ENCODE results near the gene HMCN2.
"Not testable (repeated sequence)": the region's sequence is repeated elsewhere in the genome, so short reads cannot be mapped to it uniquely, and the experiment has no call there.

Gene HMCN2

GRCh38 chr9:130237076-130237475 is 28.5 kb upstream of the HMCN2 start:
- in situ Hi-C loops (cut with MboI; ENCODE audit: low sequenced_read_pairs), result loop anchor here (5.0 to 25.0 kb wide), 2 partner anchors 125 to 350 kb away; no protein-coding TSS in a partner anchor

GRCh38 chr9:130237763-130238524 is 27.6 kb upstream of the HMCN2 start:
- in situ Hi-C loops (cut with MboI; ENCODE audit: low sequenced_read_pairs), result loop anchor here (5.0 to 25.0 kb wide), 2 partner anchors 126 to 351 kb away; no protein-coding TSS in a partner anchor

- in situ Hi-C loops (cut with MboI; ENCODE audit: low sequenced_read_pairs), result loop anchor here (5.0 to 25.0 kb wide), 2 partner anchors 127 to 352 kb away; no protein-coding TSS in a partner anchor
These were observed 26.2 kb upstream of the HMCN2 start for GRCh38 chr9:130239363-130239695.

- in situ Hi-C loops (cut with MboI; ENCODE audit: low sequenced_read_pairs), result loop anchor here (5.0 to 25.0 kb wide), 2 partner anchors 127 to 352 kb away; no protein-coding TSS in a partner anchor
These were observed 25.8 kb upstream of the HMCN2 start for GRCh38 chr9:130239741-130240241.

DNA sequence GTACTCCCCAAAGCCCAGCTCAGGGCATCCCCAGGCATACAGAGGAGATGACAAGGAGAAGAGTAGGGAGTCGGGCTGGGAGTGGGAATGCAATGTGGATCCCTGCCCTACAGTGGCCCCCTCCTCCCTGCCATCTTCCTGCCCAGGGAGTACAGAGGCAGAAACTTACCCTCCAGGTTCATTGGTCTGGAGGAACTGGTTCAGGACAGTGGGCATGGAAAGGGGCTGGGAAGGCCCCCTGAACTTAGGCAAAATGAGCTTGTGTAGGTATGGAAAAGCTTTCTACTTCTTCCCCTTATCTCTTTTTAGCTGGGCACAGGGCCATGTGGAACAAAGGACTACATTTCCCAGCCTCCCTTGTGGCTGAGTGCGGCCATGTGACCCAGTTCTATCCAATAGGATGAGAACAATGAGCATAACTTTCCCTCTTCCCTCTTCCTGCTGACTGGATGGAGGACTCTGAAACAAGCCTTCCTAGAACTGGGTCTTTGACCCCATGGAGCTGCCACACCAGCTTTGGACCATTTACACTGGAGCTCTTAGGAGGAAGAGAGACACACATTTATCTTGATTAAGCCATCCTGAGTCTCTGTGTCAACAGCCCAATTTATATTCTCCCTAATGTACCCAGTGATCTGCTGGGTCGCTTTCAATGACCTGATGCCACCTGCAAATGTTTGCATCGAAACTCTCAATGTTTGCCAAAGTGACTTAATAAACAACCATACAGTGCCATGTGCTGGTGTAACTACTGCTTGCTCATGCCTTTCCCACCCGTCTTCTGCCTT is 25.0 kb upstream of the HMCN2 start:
- in situ Hi-C loops (cut with MboI; ENCODE audit: low sequenced_read_pairs), result loop anchor here (25.0 kb wide), 1 partner anchor 353 kb away; no protein-coding TSS in a partner anchor

DNA sequence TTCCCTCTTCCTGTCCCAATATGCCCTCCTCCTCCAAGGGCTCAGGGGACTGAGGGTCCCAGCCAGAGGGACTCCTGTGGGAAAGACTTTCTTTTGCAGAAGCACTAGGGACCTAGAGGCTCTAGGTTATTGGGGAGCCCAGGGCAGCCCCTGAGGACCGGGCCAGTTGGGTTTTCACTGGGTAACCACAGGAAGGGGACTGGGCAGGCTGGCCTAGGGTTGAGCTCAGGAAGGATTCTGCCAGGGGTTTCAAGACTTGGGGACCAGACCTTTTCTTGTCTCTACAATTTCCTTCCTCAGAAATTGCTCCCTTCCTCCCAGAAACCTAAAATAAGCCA is 24.4 kb upstream of the HMCN2 start:
- in situ Hi-C loops (cut with MboI; ENCODE audit: low sequenced_read_pairs), result loop anchor here (25.0 kb wide), 1 partner anchor 354 kb away; no protein-coding TSS in a partner anchor

- in situ Hi-C loops (cut with MboI; ENCODE audit: low sequenced_read_pairs), result loop anchor here (25.0 kb wide), 1 partner anchor 355 kb away; no protein-coding TSS in a partner anchor
These were observed 23.1 kb upstream of the HMCN2 start for GRCh38 chr9:130242270-130243014.

GRCh38 chr9:130243015-130243881 is 22.3 kb upstream of the HMCN2 start:
- in situ Hi-C loops (cut with MboI; ENCODE audit: low sequenced_read_pairs), result loop anchor here (25.0 kb wide), 1 partner anchor 356 kb away; no protein-coding TSS in a partner anchor

GRCh38 chr9:130243882-130244170 is 21.7 kb upstream of the HMCN2 start:
- in situ Hi-C loops (cut with MboI; ENCODE audit: low sequenced_read_pairs), result loop anchor here (25.0 kb wide), 1 partner anchor 357 kb away; no protein-coding TSS in a partner anchor

DNA sequence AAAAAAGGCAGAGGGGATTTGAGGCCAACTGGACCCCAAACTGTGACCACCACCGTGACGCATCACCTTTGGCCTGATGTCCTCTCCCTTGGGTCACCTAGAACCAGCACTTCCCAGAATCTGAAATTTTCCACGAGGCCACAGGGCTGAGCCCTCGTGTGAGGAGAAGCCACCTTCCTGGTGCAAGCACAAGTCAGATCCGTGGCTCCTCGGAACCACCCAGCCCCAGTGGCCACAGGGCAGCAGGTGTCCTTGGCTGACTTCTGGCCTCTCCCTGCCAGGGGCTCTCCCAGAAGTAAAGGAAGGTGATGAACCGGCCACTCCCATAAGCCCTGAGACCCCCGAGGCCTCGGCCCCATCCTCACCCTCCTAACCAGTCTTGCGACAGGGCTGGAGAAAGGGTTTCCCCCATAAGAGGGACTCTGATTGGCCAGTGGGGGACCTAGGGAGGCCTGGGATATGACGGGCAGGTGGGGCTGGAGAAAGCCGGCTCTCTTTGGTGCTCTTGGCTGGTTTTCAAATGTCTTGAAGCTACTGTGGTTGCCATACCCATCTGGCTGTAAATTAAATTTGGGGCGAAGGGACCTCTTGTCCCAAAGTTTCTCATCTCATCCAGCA is 20.9 kb upstream of the HMCN2 start:
- in situ Hi-C loops (cut with MboI; ENCODE audit: low sequenced_read_pairs), result loop anchor here (25.0 kb wide), 1 partner anchor 357 kb away; no protein-coding TSS in a partner anchor

DNA sequence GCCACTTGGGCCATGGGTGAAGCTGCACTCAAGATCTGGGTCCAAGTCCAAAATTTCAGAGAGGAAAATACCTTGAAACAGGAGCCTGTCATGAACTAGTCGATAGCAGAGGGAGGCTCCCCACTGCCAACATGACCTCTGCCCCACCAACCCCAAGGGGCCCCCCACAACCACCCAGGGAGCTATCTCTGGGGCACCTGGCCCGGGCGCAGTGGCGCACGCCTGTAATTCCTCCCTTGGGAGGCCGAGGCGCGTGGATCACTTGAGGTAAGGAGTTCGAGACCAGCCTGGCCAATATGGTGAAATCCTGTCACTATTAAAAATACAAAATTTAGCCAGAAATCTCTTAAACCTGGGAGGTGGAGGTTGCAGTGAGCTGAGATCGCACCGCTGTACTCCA is 20.1 kb upstream of the HMCN2 start:
- in situ Hi-C loops (cut with MboI; ENCODE audit: low sequenced_read_pairs), result loop anchor here (25.0 kb wide), 1 partner anchor 358 kb away; no protein-coding TSS in a partner anchor

DNA sequence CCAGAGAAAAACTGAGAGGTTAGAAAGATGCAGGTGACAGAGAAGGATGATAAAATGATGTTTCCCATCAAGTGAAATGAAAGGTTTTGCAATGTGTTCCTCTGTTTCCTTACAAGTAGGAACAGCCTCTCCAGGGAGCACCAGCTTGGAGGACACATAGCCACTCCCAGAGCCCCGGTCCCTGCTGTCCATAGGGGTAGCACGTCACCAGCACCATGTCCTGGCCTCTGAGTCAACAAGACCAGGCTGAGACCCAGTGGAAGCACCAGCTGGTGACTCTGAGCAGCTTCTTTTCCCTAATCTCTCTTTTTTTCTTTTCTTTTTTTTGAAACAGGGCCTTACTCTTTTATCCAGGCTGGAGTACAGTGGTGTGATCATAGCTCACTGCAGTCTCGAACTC is 19.4 kb upstream of the HMCN2 start:
- in situ Hi-C loops (cut with MboI; ENCODE audit: low sequenced_read_pairs), result loop anchor here (25.0 kb wide), 1 partner anchor 359 kb away; no protein-coding TSS in a partner anchor

- in situ Hi-C loops (cut with MboI; ENCODE audit: low sequenced_read_pairs), result no loop called here
These were observed 10.6 kb upstream of the HMCN2 start for GRCh38 chr9:130254747-130255630.

DNA sequence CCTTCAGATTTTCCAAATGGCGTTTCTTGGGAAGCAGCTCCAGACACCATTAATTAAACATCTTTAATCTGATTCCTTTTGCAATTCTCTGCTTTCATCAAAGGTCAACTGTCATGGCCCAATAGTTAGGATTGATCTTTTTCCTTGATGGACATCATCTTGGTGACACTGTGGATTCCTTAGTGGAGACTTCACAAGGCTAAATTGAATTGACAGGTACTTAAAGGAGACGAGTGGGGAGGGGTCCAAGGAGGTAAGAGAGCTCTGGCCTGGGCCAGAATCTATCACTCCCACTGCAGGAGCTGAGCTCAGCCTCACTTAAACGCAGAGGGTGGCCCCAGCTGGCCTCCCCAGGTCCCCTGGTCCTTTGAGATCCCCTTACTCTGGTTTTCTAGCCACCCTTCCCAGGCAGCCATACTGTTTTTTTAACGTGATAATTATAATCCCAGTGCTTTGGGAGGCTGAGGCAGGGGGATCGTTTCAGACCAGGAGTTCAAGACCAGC is 9.9 kb upstream of the HMCN2 start:
- in situ Hi-C loops (cut with MboI; ENCODE audit: low sequenced_read_pairs), result no loop called here

GRCh38 chr9:130256644-130257043 is 8.9 kb upstream of the HMCN2 start:
- in situ Hi-C loops (cut with MboI; ENCODE audit: low sequenced_read_pairs), result no loop called here

DNA sequence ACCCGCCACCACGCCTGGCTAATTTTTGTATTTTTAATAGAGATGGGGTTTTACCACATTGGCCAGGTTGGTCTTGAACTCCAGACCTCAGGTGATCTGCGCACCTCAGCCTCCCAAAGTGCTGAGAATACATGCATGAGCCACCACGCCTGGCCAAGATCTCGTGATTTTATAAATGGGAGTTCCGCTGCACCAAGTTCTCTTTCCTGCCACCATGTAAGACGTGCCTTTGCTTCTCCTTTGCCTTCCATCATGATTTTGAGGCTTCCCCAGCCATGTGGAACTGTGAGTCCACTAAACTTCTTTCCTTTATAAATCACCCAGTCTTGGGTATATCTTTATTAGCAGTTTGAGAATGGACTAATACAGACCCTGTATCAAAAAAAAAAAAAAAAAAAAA is 7.4 kb upstream of the HMCN2 start:
- in situ Hi-C loops (cut with MboI; ENCODE audit: low sequenced_read_pairs), result not testable (repeated sequence)

- in situ Hi-C loops (cut with MboI; ENCODE audit: low sequenced_read_pairs), result no loop called here
These were observed 6.5 kb upstream of the HMCN2 start for GRCh38 chr9:130259044-130259443.

Measured in HL-60/S4 (cell line).